Neural crest cell (in vitro differentiated cells): ENCODE data around the gene USP6. TPM values are rescaled to one million over a fixed set of nuclear protein-coding genes. Genes with fewer than 3 reads are reported as not detected.
"Not testable (repeated sequence)": the region's sequence is repeated elsewhere in the genome, so short reads cannot be mapped to it uniquely, and the experiment has no call there.

Source experiments
- DNase-seq: peaks from one replicate; pipeline ENCODE4 v3.0.0; 2021; ENCODE audit warnings: low read depth, mixed read lengths, low spot score
- H3K27ac Mint-ChIP-seq: one replicate; pipeline ENCODE4 v1.8.0; 2021; ENCODE audit warnings: mild to moderate bottlenecking, mixed read lengths; ENCODE audit not compliant: unreplicated experiment
- H3K27me3 Mint-ChIP-seq: 2 replicates; pipeline ENCODE4 v1.8.0; 2021; ENCODE audit warnings: low read depth, mild to moderate bottlenecking, mixed read lengths
- H3K36me3 Mint-ChIP-seq: 2 replicates; pipeline ENCODE4 v1.8.0; 2021; ENCODE audit warnings: low read depth, mild to moderate bottlenecking, mixed read lengths
- H3K4me1 Mint-ChIP-seq: 2 replicates; pipeline ENCODE4 v1.8.0; 2021; ENCODE audit warnings: mixed read lengths
- H3K4me3 Mint-ChIP-seq: one replicate; pipeline ENCODE4 v1.8.0; 2021; ENCODE audit warnings: mild to moderate bottlenecking, mixed read lengths
- H3K9me3 Mint-ChIP-seq: 2 replicates; pipeline ENCODE4 v1.8.0; 2021; ENCODE audit warnings: mixed read lengths
- total RNA-seq: library from RNA; stranded (reverse); gene quantifications from 2 replicates; pipeline ENCODE4 v1.2.1, GENCODE V29; 2021
- TF ChIP-seq, protein P1 (sequence below): fragments of 200-600 bp; sonication (generic); conservative IDR thresholded peaks from 2 replicates; pipeline ENCODE4 v1.5.0; 2021; ENCODE audit warnings: antibody characterized with exemption, mild to moderate bottlenecking

The USP6 gene
- total RNA-seq, 1 donor from 2014 or later = 0.26 TPM

- Mint-ChIP-seq H3K4me1 (no peaks in the 10 kb centered on the region), H3K27me3 (no peaks in the 10 kb centered on the region), H3K27ac (peak overlapping the region; percentile 43), H3K36me3 (no peaks in the 10 kb centered on the region), H3K9me3 (no peaks in the 10 kb centered on the region), H3K4me3 (no peak overlapping the region)
- no peak for DNase-seq
- TF ChIP-seq, protein P1, sequence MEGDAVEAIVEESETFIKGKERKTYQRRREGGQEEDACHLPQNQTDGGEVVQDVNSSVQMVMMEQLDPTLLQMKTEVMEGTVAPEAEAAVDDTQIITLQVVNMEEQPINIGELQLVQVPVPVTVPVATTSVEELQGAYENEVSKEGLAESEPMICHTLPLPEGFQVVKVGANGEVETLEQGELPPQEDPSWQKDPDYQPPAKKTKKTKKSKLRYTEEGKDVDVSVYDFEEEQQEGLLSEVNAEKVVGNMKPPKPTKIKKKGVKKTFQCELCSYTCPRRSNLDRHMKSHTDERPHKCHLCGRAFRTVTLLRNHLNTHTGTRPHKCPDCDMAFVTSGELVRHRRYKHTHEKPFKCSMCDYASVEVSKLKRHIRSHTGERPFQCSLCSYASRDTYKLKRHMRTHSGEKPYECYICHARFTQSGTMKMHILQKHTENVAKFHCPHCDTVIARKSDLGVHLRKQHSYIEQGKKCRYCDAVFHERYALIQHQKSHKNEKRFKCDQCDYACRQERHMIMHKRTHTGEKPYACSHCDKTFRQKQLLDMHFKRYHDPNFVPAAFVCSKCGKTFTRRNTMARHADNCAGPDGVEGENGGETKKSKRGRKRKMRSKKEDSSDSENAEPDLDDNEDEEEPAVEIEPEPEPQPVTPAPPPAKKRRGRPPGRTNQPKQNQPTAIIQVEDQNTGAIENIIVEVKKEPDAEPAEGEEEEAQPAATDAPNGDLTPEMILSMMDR = no peak
Observed at GRCh38 chr17:5210091-5210490, 94.3 kb downstream of the USP6 start.

- TF ChIP-seq, protein P1 = no peak
- Mint-ChIP-seq H3K36me3 (no peaks in the 10 kb centered on the region), H3K27me3 (no peaks in the 10 kb centered on the region), H3K4me3 (no peak overlapping the region), H3K9me3 (no peaks in the 10 kb centered on the region), H3K4me1 (no peaks in the 10 kb centered on the region), H3K27ac (no peak overlapping the region)
- no peak for DNase-seq
Observed at GRCh38 chr17:5210614-5211252, 94.9 kb downstream of the USP6 start.

DNA sequence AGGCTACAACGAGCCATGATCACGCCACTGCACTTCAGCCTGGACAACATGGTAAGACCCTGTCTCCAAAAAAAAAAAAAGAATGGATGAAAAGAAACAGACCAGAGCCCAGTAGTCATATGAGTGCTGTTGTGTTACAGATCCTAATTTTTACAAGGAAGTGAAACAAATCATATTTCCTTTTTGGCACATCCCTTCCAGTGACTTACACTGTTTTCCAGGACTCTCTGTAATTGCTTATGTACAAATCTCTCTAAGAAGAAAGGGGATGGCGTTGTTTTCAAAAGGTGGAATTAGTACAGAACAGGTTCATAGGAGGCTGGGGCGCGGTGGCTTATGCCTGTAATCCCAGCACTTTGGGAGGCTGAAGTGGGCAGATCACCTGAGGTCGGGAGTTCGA lies 95.6 kb downstream of the USP6 start:
- H3K36me3 Mint-ChIP-seq = no peaks in the 10 kb centered on the region
- H3K27me3 Mint-ChIP-seq = no peaks in the 10 kb centered on the region
- no peaks in the 10 kb centered on the region for H3K4me1 Mint-ChIP-seq
- TF ChIP-seq, protein P1 = no peak
- H3K9me3 Mint-ChIP-seq = no peaks in the 10 kb centered on the region
- H3K27ac Mint-ChIP-seq = no peak overlapping the region
- no peak overlapping the region for H3K4me3 Mint-ChIP-seq
- DNase-seq = no peak

DNA sequence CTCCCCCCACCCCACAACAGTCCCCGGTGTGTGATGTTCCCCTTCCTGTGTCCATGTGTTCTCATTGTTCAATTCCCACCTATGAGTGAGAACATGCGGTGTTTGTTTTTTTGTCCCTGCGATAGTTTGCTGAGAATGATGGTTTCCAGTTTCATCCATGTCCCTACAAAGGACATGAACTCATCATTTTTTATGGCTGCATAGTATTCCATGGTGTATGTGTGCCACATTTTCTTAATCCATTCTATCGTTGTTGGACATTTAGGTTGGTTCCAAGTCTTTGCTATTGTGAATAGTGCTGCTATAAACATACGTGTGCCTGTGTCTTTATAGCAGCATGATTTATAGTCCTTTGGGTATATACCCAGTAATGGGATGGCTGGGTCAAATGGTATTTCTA lies 101.7 kb downstream of the USP6 start:
- H3K27me3 Mint-ChIP-seq, H3K4me3 Mint-ChIP-seq, DNase-seq, H3K9me3 Mint-ChIP-seq, H3K27ac Mint-ChIP-seq, H3K4me1 Mint-ChIP-seq, H3K36me3 Mint-ChIP-seq: not testable (repeated sequence)

GRCh38 chr17:5219536-5219935 lies 103.7 kb downstream of the USP6 start:
- Mint-ChIP-seq H3K36me3 (no peaks in the 10 kb centered on the region), H3K4me3 (no peak overlapping the region), H3K4me1 (no peaks in the 10 kb centered on the region), H3K27ac (peak overlapping the region; percentile 35), H3K9me3 (no peaks in the 10 kb centered on the region), H3K27me3 (no peaks in the 10 kb centered on the region)
- TF ChIP-seq, protein P1 = no peak
- no peak for DNase-seq

- Mint-ChIP-seq H3K4me1 (no peaks in the 10 kb centered on the region), H3K27me3 (no peaks in the 10 kb centered on the region), H3K27ac (peak overlapping the region; percentile 35), H3K4me3 (no peak overlapping the region), H3K36me3 (no peaks in the 10 kb centered on the region), H3K9me3 (no peaks in the 10 kb centered on the region)
- TF ChIP-seq, protein P1 = no peak
- DNase-seq = no peak
Observed at GRCh38 chr17:5220074-5220473, 104.2 kb downstream of the USP6 start.

- not testable (repeated sequence) for H3K9me3 Mint-ChIP-seq, H3K4me3 Mint-ChIP-seq, H3K27ac Mint-ChIP-seq, H3K36me3 Mint-ChIP-seq, DNase-seq, H3K4me1 Mint-ChIP-seq, H3K27me3 Mint-ChIP-seq
Observed at GRCh38 chr17:5221912-5222311, 106.1 kb downstream of the USP6 start.
